ENCODE measurements around the gene CGREF1.

CGREF1 gene

DNA sequence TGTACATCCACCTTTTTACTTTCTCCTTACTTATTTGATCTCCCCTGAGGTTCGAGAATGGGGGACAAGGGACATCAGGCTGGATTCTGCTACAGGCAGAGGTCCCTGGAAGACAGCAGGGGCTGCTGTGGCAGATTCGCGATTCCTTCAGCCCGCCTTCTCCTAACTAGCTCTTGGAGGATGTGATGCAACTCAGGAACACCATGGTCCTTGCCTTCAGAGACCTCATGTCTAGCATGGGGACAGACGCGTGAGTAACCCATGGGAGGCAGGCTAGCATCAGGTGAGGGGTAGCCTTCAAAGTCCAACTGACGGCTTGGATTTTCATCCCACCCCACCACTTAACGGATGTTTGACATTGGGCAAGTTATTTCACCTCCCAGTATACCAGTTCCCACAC, 29.0 kb upstream of the CGREF1 start:
- Histone ChIP-seq H3K27me3 (ENCODE audit: insufficient read depth, poor library complexity, severe bottlenecking) (peaks cover 2% of the 10 kb centered on the region), H3K27ac (replicated peaks) (no peak overlapping the region), H3K4me3 (replicated peaks; ENCODE audit: insufficient read depth, low read length) (no peak overlapping the region)
- TF ChIP-seq GABPA (IDR thresholded peaks at IDR 0.05; ENCODE audit: low read depth) (no peak), SPI1 (IDR thresholded peaks at IDR 0.05; ENCODE audit: borderline replicate concordance, low read depth) (no peak), POLR2AphosphoS5 (IDR thresholded peaks at IDR 0.05; ENCODE audit: low read depth) (no peak)
- TF ChIP-seq, protein P1, sequence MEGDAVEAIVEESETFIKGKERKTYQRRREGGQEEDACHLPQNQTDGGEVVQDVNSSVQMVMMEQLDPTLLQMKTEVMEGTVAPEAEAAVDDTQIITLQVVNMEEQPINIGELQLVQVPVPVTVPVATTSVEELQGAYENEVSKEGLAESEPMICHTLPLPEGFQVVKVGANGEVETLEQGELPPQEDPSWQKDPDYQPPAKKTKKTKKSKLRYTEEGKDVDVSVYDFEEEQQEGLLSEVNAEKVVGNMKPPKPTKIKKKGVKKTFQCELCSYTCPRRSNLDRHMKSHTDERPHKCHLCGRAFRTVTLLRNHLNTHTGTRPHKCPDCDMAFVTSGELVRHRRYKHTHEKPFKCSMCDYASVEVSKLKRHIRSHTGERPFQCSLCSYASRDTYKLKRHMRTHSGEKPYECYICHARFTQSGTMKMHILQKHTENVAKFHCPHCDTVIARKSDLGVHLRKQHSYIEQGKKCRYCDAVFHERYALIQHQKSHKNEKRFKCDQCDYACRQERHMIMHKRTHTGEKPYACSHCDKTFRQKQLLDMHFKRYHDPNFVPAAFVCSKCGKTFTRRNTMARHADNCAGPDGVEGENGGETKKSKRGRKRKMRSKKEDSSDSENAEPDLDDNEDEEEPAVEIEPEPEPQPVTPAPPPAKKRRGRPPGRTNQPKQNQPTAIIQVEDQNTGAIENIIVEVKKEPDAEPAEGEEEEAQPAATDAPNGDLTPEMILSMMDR (IDR thresholded peaks at IDR 0.05; ENCODE audit: insufficient read depth, low read length): no peak
- no peak for DNase-seq (ENCODE audit: low read depth in 1 of 2, low spot score in 1 of 2)

DNA sequence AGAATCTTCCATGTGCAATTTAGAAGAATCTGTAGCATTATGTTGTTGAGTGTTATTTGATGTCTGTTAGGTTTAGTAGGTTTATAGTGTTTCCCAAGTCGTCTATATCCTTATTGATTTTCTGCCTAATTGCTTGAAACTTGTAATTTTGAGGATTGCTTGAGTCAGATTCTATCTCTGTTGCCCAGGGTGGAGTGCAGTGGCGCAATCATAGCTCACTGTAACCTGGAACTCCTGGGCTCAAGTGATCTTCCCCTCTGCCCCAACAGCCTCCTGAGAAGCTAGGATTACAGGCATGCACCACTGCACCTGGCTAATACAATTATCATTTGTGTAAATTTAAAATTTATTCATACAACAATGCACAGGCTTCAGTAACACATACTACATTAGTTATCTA, 26.8 kb upstream of the CGREF1 start:
- no peak for DNase-seq (ENCODE audit: low read depth in 1 of 2, low spot score in 1 of 2)
- TF ChIP-seq POLR2AphosphoS5 (IDR thresholded peaks at IDR 0.05; ENCODE audit: low read depth): no peak
- TF ChIP-seq, protein P2, sequence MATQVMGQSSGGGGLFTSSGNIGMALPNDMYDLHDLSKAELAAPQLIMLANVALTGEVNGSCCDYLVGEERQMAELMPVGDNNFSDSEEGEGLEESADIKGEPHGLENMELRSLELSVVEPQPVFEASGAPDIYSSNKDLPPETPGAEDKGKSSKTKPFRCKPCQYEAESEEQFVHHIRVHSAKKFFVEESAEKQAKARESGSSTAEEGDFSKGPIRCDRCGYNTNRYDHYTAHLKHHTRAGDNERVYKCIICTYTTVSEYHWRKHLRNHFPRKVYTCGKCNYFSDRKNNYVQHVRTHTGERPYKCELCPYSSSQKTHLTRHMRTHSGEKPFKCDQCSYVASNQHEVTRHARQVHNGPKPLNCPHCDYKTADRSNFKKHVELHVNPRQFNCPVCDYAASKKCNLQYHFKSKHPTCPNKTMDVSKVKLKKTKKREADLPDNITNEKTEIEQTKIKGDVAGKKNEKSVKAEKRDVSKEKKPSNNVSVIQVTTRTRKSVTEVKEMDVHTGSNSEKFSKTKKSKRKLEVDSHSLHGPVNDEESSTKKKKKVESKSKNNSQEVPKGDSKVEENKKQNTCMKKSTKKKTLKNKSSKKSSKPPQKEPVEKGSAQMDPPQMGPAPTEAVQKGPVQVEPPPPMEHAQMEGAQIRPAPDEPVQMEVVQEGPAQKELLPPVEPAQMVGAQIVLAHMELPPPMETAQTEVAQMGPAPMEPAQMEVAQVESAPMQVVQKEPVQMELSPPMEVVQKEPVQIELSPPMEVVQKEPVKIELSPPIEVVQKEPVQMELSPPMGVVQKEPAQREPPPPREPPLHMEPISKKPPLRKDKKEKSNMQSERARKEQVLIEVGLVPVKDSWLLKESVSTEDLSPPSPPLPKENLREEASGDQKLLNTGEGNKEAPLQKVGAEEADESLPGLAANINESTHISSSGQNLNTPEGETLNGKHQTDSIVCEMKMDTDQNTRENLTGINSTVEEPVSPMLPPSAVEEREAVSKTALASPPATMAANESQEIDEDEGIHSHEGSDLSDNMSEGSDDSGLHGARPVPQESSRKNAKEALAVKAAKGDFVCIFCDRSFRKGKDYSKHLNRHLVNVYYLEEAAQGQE (IDR thresholded peaks at IDR 0.05; ENCODE audit: insufficient replicate concordance, low read depth): no peak
- TF ChIP-seq, protein P1 (IDR thresholded peaks at IDR 0.05; ENCODE audit: insufficient read depth, low read length): no peak
- TF ChIP-seq GABPA (IDR thresholded peaks at IDR 0.05; ENCODE audit: low read depth): no peak
- TF ChIP-seq SPI1 (IDR thresholded peaks at IDR 0.05; ENCODE audit: borderline replicate concordance, low read depth): no peak
- no peak overlapping the region for H3K4me3 ChIP-seq (replicated peaks; ENCODE audit: insufficient read depth, low read length)

DNA sequence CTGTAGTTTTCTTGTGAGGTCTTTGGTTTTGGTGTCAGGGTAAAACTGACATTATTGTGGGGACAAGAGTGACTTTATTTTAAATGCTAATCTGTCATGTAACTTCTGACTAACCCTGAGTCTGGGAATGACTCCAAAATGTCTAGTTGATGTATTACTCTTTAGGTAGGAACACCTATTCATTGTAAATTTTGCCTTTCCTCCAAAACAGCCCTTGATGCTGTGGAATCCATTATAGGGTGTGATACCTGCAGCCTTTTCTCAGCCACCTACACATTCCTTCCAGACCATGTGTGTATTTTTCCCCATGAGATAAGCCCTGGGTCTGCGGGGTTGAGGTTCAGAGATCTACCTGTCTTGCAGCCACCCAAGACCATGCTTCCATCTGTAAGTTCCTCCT, 24.4 kb upstream of the CGREF1 start:
- Histone ChIP-seq H3K27ac (replicated peaks) (no peak overlapping the region), H3K4me3 (replicated peaks; ENCODE audit: insufficient read depth, low read length) (no peak overlapping the region), H3K27me3 (ENCODE audit: insufficient read depth, poor library complexity, severe bottlenecking) (peaks cover 2% of the 10 kb centered on the region)
- no peak for TF ChIP-seq GABPA (IDR thresholded peaks at IDR 0.05; ENCODE audit: low read depth)
- TF ChIP-seq, protein P2 (IDR thresholded peaks at IDR 0.05; ENCODE audit: insufficient replicate concordance, low read depth): no peak
- TF ChIP-seq, protein P1 (IDR thresholded peaks at IDR 0.05; ENCODE audit: insufficient read depth, low read length): no peak
- no peak for TF ChIP-seq SPI1 (IDR thresholded peaks at IDR 0.05; ENCODE audit: borderline replicate concordance, low read depth)
- no peak for TF ChIP-seq POLR2AphosphoS5 (IDR thresholded peaks at IDR 0.05; ENCODE audit: low read depth)
- no peak for DNase-seq (ENCODE audit: low read depth in 1 of 2, low spot score in 1 of 2)

More for the DNA sequence above, 26.8 kb upstream of the CGREF1 start:
- no peak overlapping the region for H3K27ac ChIP-seq (replicated peaks)
- H3K27me3 ChIP-seq (ENCODE audit: insufficient read depth, poor library complexity, severe bottlenecking): peaks cover 2% of the 10 kb centered on the region

DNA sequence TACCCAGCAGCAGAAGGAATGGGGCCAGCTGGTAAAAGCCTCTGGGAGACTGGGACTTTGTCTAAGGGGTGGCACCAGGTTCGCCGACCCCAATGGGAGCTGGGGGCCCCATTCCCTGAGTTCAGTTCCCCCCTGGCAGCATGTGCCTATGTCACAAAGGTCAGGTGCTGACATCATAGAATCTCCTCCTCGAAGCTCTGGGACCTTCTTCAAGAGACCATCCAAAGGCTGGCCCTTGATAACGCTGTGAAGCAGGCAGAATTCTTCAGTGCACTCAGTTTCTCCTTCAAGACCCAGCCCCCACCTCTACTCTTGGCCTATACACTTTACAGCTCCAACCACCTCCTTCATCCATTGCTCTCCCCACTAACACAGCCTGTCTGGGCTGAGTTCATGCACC, 20.4 kb upstream of the CGREF1 start, which contains the start of gene PRR30:
TSS of gene PRR30 (minus strand) at position 101 of the 400 bp plus-strand sequence. CDS start 1,081 bp downstream, outside the sequence.
- TF ChIP-seq, protein P2 (IDR thresholded peaks at IDR 0.05; ENCODE audit: insufficient replicate concordance, low read depth): no peak
- TF ChIP-seq, protein P1 (IDR thresholded peaks at IDR 0.05; ENCODE audit: insufficient read depth, low read length): no peak
- no peak for TF ChIP-seq GABPA (IDR thresholded peaks at IDR 0.05; ENCODE audit: low read depth)
- TF ChIP-seq SPI1 (IDR thresholded peaks at IDR 0.05; ENCODE audit: borderline replicate concordance, low read depth): no peak
- no peak for TF ChIP-seq POLR2AphosphoS5 (IDR thresholded peaks at IDR 0.05; ENCODE audit: low read depth)
- H3K4me3 ChIP-seq (replicated peaks; ENCODE audit: insufficient read depth, low read length): no peak within 1 kb of the TSS

More for the DNA sequence above, 20.4 kb upstream of the CGREF1 start, which contains the start of gene PRR30:
- no peak for DNase-seq (ENCODE audit: low read depth in 1 of 2, low spot score in 1 of 2)
- Histone ChIP-seq H3K27me3 (ENCODE audit: insufficient read depth, poor library complexity, severe bottlenecking) (peaks cover 2% of the 10 kb centered on the region), H3K27ac (replicated peaks) (no peak within 1 kb of the TSS)

Measured in HL-60 (cell line).